Epithelial cell of proximal tubule (primary cell): Measurements from ENCODE around the gene E2F2. TPM values are rescaled to one million over a fixed set of nuclear protein-coding genes. Genes with fewer than 3 reads are reported as not detected.

Experiments used
- DNase-seq: peaks from one replicate; pipeline ENCODE4 v3.0.0-alpha.2; 2011; ENCODE audit warnings: low read depth
- H3K4me3 ChIP-seq: 2 replicates; pipeline ENCODE4 v1.5.1; 2011; ENCODE audit warnings: low read depth, mild to moderate bottlenecking, low read length
- CTCF ChIP-seq: conservative IDR thresholded peaks from 2 replicates; pipeline ENCODE4 v1.5.1; 2012; ENCODE audit warnings: low read depth, mild to moderate bottlenecking, low read length
- total RNA-seq: library from RNA; depleted of rRNA; stranded (reverse); fragments of >200 nt; gene quantifications from 2 replicates; pipeline ENCODE4 v1.2.3, GENCODE V29; 2015

E2F2 gene
- total RNA-seq, 1 donor from 2014 or later: 4.0 TPM

GRCh38 chr1:23562137-23562876 is 31.3 kb upstream of the E2F2 start:
- no peak for TF ChIP-seq CTCF
- no peak overlapping the region for H3K4me3 ChIP-seq
- DNase-seq: no peak

GRCh38 chr1:23561813-23562100 is 30.7 kb upstream of the E2F2 start:
- TF ChIP-seq CTCF: no peak
- no peak for DNase-seq
- H3K4me3 ChIP-seq: no peak overlapping the region

- no peak overlapping the region for H3K4me3 ChIP-seq
- no peak for TF ChIP-seq CTCF
- DNase-seq: no peak
These were observed 30.2 kb upstream of the E2F2 start for GRCh38 chr1:23561076-23561812.

- TF ChIP-seq CTCF: no peak
- DNase-seq: no peak
These were observed 29.1 kb upstream of the E2F2 start for GRCh38 chr1:23559985-23560741.

GRCh38 chr1:23559136-23559984 is 28.3 kb upstream of the E2F2 start, which contains the start of gene ID3:
Gene ID3, minus strand, starts transcription at chr1:23559501. Its CDS starts 75 bp downstream, at chr1:23559426.
- TF ChIP-seq CTCF: no peak
- peak; percentile 44 for DNase-seq
- peak within 1 kb of the TSS; percentile 75 for H3K4me3 ChIP-seq

More at GRCh38 chr1:23559985-23560741, 29.1 kb upstream of the E2F2 start:
- peak overlapping the region; percentile 75 for H3K4me3 ChIP-seq

GRCh38 chr1:23558872-23559135 is 27.8 kb upstream of the E2F2 start:
- no peak for TF ChIP-seq CTCF
- H3K4me3 ChIP-seq: peak overlapping the region; percentile 75
- DNase-seq: no peak
